ENCODE measurements around the gene IL1RAPL2. TPM values are rescaled to one million over a fixed set of nuclear protein-coding genes. Genes with fewer than 3 reads are reported as not detected.

IL1RAPL2 gene
- polyA plus RNA-seq, 1 of the 3 experiments (the other 2 are of a cell fraction), result 0.13 TPM

- no peaks in the 10 kb centered on the region for H3K9me3 ChIP-seq
- no peak overlapping the region for H3K27ac ChIP-seq (ENCODE audit: low read depth in 2 of 2, low read length in 1 of 2)
- no peaks in the 10 kb centered on the region for H3K79me2 ChIP-seq (ENCODE audit: insufficient read depth)
- no peaks in the 10 kb centered on the region for H3K4me1 ChIP-seq (ENCODE audit: control insufficient read depth in 1 of 2, insufficient read depth in 2 of 2, low read depth in 1 of 2, low read length in 1 of 2)
- H3F3A ChIP-seq (replicated peaks; ENCODE audit: insufficient read depth), result no peaks in the 10 kb centered on the region
- H3K4me3 ChIP-seq (ENCODE audit: low read depth in 2 of 2, low read length in 1 of 2), result no peak overlapping the region
- no peak for DNase-seq
- no peak overlapping the region for H3K9ac ChIP-seq
- POLR2A ChIA-PET, result no interaction called here
- no peaks in the 10 kb centered on the region for H3K9me2 ChIP-seq
- H3K4me2 ChIP-seq, result no peak overlapping the region
- no peaks in the 10 kb centered on the region for H3K27me3 ChIP-seq (ENCODE audit: insufficient read depth)
- CTCF ChIA-PET, result no interaction called here
- TF ChIP-seq CHD2 (IDR thresholded peaks at IDR 0.05; ENCODE audit: low read length, partially characterized antibody), result no peak
- no peak for TF ChIP-seq JUND (IDR thresholded peaks at IDR 0.05)
- no peak for TF ChIP-seq TAF1 (IDR thresholded peaks at IDR 0.05; ENCODE audit: borderline replicate concordance, low read depth, low read length)
- no peak for TF ChIP-seq NRF1 (IDR thresholded peaks at IDR 0.05; ENCODE audit: low read depth, low read length)
- TF ChIP-seq, protein P1, sequence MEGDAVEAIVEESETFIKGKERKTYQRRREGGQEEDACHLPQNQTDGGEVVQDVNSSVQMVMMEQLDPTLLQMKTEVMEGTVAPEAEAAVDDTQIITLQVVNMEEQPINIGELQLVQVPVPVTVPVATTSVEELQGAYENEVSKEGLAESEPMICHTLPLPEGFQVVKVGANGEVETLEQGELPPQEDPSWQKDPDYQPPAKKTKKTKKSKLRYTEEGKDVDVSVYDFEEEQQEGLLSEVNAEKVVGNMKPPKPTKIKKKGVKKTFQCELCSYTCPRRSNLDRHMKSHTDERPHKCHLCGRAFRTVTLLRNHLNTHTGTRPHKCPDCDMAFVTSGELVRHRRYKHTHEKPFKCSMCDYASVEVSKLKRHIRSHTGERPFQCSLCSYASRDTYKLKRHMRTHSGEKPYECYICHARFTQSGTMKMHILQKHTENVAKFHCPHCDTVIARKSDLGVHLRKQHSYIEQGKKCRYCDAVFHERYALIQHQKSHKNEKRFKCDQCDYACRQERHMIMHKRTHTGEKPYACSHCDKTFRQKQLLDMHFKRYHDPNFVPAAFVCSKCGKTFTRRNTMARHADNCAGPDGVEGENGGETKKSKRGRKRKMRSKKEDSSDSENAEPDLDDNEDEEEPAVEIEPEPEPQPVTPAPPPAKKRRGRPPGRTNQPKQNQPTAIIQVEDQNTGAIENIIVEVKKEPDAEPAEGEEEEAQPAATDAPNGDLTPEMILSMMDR (IDR thresholded peaks at IDR 0.05), result no peak
- TF ChIP-seq USF1 (IDR thresholded peaks at IDR 0.05; ENCODE audit: borderline replicate concordance, low read depth), result no peak
- TF ChIP-seq RAD21 (IDR thresholded peaks at IDR 0.05; ENCODE audit: low read length), result no peak
- no peak for TF ChIP-seq GABPA (IDR thresholded peaks at IDR 0.05; ENCODE audit: low read depth)
- no peak for TF ChIP-seq TEAD4 (IDR thresholded peaks at IDR 0.05; ENCODE audit: borderline replicate concordance, insufficient read depth)
- no peak for TF ChIP-seq SIN3A (IDR thresholded peaks at IDR 0.05; ENCODE audit: borderline replicate concordance, low read depth, low read length)
- no peak for TF ChIP-seq MAX (IDR thresholded peaks at IDR 0.05; ENCODE audit: low read depth)
- TF ChIP-seq FOXJ3 (CRISPR knock-in tag; IDR thresholded peaks at IDR 0.05), result no peak
- TF ChIP-seq, protein P2, sequence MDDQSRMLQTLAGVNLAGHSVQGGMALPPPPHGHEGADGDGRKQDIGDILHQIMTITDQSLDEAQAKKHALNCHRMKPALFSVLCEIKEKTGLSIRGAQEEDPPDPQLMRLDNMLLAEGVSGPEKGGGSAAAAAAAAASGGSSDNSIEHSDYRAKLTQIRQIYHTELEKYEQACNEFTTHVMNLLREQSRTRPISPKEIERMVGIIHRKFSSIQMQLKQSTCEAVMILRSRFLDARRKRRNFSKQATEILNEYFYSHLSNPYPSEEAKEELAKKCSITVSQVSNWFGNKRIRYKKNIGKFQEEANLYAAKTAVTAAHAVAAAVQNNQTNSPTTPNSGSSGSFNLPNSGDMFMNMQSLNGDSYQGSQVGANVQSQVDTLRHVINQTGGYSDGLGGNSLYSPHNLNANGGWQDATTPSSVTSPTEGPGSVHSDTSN (IDR thresholded peaks at IDR 0.05), result no peak
- no peak for TF ChIP-seq FOXM1 (IDR thresholded peaks at IDR 0.05; ENCODE audit: low read depth)
- TF ChIP-seq, protein P3, sequence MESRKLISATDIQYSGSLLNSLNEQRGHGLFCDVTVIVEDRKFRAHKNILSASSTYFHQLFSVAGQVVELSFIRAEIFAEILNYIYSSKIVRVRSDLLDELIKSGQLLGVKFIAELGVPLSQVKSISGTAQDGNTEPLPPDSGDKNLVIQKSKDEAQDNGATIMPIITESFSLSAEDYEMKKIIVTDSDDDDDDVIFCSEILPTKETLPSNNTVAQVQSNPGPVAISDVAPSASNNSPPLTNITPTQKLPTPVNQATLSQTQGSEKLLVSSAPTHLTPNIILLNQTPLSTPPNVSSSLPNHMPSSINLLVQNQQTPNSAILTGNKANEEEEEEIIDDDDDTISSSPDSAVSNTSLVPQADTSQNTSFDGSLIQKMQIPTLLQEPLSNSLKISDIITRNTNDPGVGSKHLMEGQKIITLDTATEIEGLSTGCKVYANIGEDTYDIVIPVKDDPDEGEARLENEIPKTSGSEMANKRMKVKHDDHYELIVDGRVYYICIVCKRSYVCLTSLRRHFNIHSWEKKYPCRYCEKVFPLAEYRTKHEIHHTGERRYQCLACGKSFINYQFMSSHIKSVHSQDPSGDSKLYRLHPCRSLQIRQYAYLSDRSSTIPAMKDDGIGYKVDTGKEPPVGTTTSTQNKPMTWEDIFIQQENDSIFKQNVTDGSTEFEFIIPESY (IDR thresholded peaks at IDR 0.05; ENCODE audit: borderline replicate concordance, low read depth), result no peak
- TF ChIP-seq POLR2AphosphoS5 (IDR thresholded peaks at IDR 0.05; ENCODE audit: low read depth, low read length), result no peak
- TF ChIP-seq MEF2A (IDR thresholded peaks at IDR 0.05; ENCODE audit: borderline replicate concordance, low read depth), result no peak
- no peak for TF ChIP-seq YY1 (IDR thresholded peaks at IDR 0.05; ENCODE audit: low read depth)
- H3K36me3 ChIP-seq (replicated peaks in 1 of 2; ENCODE audit: control insufficient read depth in 1 of 2, insufficient read depth in 2 of 2, low read length in 1 of 2), result no peaks in the 10 kb centered on the region
- H2AFZ ChIP-seq (ENCODE audit: low read depth), result no peak overlapping the region
- no peaks in the 10 kb centered on the region for H4K20me1 ChIP-seq (ENCODE audit: insufficient read depth)
Measured at GRCh38 chrX:105471597-105471996, 905.6 kb downstream of the IL1RAPL2 start.

Data from SK-N-SH (cell line).